ENCODE data around the gene ARHGEF16. TPM values are rescaled to one million over a fixed set of nuclear protein-coding genes. Genes with fewer than 3 reads are reported as not detected.
A peak's percentile ranks its signal among the peaks of the same experiment; 100 is the strongest.

The ARHGEF16 gene
- polyA plus RNA-seq, 1 experiment: 0.04 TPM

DNA sequence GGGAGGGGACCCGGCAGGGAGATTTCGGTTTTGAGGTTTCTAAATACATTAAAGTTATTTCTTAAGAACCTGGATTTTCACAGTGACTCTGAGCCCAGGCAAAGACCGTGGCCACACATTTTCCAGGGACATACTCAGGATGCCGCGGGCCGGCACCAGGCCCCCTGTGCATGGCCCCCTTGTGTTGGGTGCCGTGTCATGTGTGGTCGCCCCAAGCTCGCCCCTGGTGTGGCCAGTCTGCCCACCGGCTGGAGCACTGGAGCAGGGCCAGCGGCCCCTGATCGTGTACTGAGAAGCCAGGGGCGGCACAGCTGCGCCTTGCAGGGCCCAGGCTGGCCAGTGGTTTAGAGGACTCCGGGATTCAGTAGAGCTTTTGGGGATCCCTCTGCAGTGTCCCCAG lies 26.6 kb downstream of the ARHGEF16 start:
- TF ChIP-seq CTCF (IDR thresholded peaks at IDR 0.05; ENCODE audit: insufficient read depth, low read depth, low read length): no peak
- Histone ChIP-seq H3K27me3 (ENCODE audit: control insufficient read depth, insufficient read depth, low read length) (no peaks in the 10 kb centered on the region), H3K36me3 (ENCODE audit: control insufficient read depth, insufficient read depth, low read length) (no peaks in the 10 kb centered on the region), H3K4me3 (ENCODE audit: low read depth, low read length) (no peak overlapping the region)
- DNase-seq (ENCODE audit: low read depth): no peak
- ChIA-PET POLR2A (no interaction called here), CTCF (interaction anchor here (0.7 to 2.3 kb wide), 8 partner anchors 10 to 138 kb away, joined by 3 to 9 read pairs (median 3); no protein-coding TSS in a partner anchor)

- POLR2A ChIA-PET: no interaction called here
- CTCF ChIA-PET: interaction anchor here (0.8 to 2.3 kb wide), 6 partner anchors 9 to 148 kb away, joined by 3 to 9 read pairs (median 4); no protein-coding TSS in a partner anchor
- Histone ChIP-seq H3K36me3 (ENCODE audit: control insufficient read depth, insufficient read depth, low read length) (no peaks in the 10 kb centered on the region), H3K27me3 (ENCODE audit: control insufficient read depth, insufficient read depth, low read length) (no peaks in the 10 kb centered on the region), H3K4me3 (ENCODE audit: low read depth, low read length) (no peak overlapping the region)
- DNase-seq (ENCODE audit: low read depth): no peak
- TF ChIP-seq CTCF (IDR thresholded peaks at IDR 0.05; ENCODE audit: insufficient read depth, low read depth, low read length): no peak
Observed at GRCh38 chr1:3481836-3482375, 27.4 kb downstream of the ARHGEF16 start.

DNA sequence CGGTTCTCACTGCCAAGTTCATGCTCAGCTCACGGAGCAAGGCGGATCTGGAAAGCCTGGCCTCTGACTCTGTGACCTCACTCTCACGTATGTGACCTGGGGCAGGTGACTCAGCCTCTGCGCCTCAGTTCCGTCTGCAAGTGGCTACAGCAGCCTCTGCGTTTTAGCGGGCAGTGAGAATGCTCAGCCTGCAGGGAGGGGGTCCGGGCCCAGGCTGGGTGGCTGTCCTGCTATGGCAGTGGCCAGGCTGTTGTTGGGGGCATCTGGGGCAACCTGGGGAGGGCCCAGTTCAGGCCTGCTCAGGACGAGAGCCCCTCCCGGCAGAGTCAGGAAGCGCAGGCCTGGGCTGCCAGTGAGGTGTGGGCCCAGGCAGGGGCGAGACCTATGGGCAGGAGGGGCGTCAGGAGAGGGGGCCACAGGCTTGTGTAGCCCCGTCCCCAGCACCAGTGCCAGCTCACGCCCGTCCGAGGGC lies 27.9 kb downstream of the ARHGEF16 start:
- peak; percentile 36; the same call in 1 of the 2 replicates for TF ChIP-seq CTCF (IDR thresholded peaks at IDR 0.05; ENCODE audit: insufficient read depth, low read depth, low read length)
- ChIA-PET POLR2A (no interaction called here), CTCF (interaction anchor here (0.7 to 2.3 kb wide), 5 partner anchors 8 to 147 kb away, joined by 3 to 9 read pairs (median 3); no protein-coding TSS in a partner anchor)
- Histone ChIP-seq H3K4me3 (ENCODE audit: low read depth, low read length) (no peak overlapping the region), H3K36me3 (ENCODE audit: control insufficient read depth, insufficient read depth, low read length) (no peaks in the 10 kb centered on the region), H3K27me3 (ENCODE audit: control insufficient read depth, insufficient read depth, low read length) (no peaks in the 10 kb centered on the region)
- no peak for DNase-seq (ENCODE audit: low read depth)

DNA sequence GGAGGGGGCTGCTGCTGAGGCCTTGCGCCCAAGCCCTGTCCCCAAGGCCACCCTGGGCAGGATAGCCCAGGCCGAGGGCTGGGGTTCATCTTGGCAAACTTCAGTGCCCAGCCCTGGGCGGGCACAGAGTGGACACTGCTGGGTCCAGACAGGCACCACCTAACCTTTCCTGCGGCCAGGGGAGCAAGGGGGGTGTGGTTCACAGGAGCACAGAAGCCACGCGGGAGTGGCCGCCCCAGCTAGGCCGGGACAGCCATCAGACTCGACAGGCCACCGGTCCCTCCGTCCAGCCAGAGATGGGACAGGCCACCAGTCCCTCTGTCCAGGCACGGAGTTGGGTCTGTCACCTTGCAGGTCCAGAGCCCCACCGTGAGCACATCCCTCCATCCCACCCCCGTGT lies 28.9 kb downstream of the ARHGEF16 start:
- DNase-seq (ENCODE audit: low read depth): no peak
- ChIA-PET CTCF (no interaction called here), POLR2A (no interaction called here)
- no peaks in the 10 kb centered on the region for H3K36me3 ChIP-seq (ENCODE audit: control insufficient read depth, insufficient read depth, low read length)
- H3K27me3 ChIP-seq (ENCODE audit: control insufficient read depth, insufficient read depth, low read length): no peaks in the 10 kb centered on the region
- no peak for TF ChIP-seq CTCF (IDR thresholded peaks at IDR 0.05; ENCODE audit: insufficient read depth, low read depth, low read length)
- H3K4me3 ChIP-seq (ENCODE audit: low read depth, low read length): no peak overlapping the region

- Histone ChIP-seq H3K27me3 (ENCODE audit: control insufficient read depth, insufficient read depth, low read length) (no peaks in the 10 kb centered on the region), H3K4me3 (ENCODE audit: low read depth, low read length) (no peak overlapping the region), H3K36me3 (ENCODE audit: control insufficient read depth, insufficient read depth, low read length) (peaks cover 2% of the 10 kb centered on the region)
- POLR2A ChIA-PET: no interaction called here
- peak; percentile 82 for TF ChIP-seq CTCF (IDR thresholded peaks at IDR 0.05; ENCODE audit: insufficient read depth, low read depth, low read length)
- CTCF ChIA-PET: interaction anchor here (1.2 to 7.6 kb wide), 3 partner anchors 31 to 137 kb away, joined by 4 to 104 read pairs (median 16); no protein-coding TSS in a partner anchor
- DNase-seq (ENCODE audit: low read depth): no peak
Observed at GRCh38 chr1:3483801-3484444, 29.5 kb downstream of the ARHGEF16 start.

Measured in BJ (cell line).